Stimulated activated naive CD8-positive, alpha-beta T cell treated with anti-CD3 and anti-CD28 coated beads, Interleukin-15, amount 100 ng/mL, for 72 hours (primary cell): ENCODE data around the gene GH2.
A peak's percentile ranks its signal among the peaks of the same experiment; 100 is the strongest.
"Not testable (repeated sequence)": the region's sequence is repeated elsewhere in the genome, so short reads cannot be mapped to it uniquely, and the experiment has no call there.

ENCODE experiments used
- ATAC-seq: fragments of 150-1000 bp; cut with Tn5 transposase; 2 replicates; pipeline ENCODE4 v1.10.0; 2021; ENCODE audit warnings: mild to moderate bottlenecking, moderate library complexity
- DNase-seq, 2 donors: peaks; one replicate each; pipeline ENCODE4 v3.0.0; 2021 to 2022
- H3K27ac Mint-ChIP-seq, 2 donors: one replicate each; pipeline ENCODE4 v1.8.0; 2022; ENCODE audit warnings: mild to moderate bottlenecking in 2 of 2, mixed read lengths in 2 of 2, moderate library complexity in 2 of 2
- H3K27me3 Mint-ChIP-seq: one replicate; pipeline ENCODE4 v1.8.0; 2022; ENCODE audit warnings: mixed read lengths
- H3K4me1 Mint-ChIP-seq: one replicate; pipeline ENCODE4 v1.8.0; 2022; ENCODE audit warnings: mild to moderate bottlenecking, mixed read lengths
- H3K4me3 Mint-ChIP-seq, 2 donors: one replicate each; pipeline ENCODE4 v1.8.0; 2022; ENCODE audit warnings: mild to moderate bottlenecking in 2 of 2, mixed read lengths in 2 of 2, moderate library complexity in 1 of 2
- H3K9me3 Mint-ChIP-seq, 2 donors: one replicate each; pipeline ENCODE4 v1.8.0; 2022; ENCODE audit warnings: mixed read lengths in 2 of 2

The GH2 gene

DNA sequence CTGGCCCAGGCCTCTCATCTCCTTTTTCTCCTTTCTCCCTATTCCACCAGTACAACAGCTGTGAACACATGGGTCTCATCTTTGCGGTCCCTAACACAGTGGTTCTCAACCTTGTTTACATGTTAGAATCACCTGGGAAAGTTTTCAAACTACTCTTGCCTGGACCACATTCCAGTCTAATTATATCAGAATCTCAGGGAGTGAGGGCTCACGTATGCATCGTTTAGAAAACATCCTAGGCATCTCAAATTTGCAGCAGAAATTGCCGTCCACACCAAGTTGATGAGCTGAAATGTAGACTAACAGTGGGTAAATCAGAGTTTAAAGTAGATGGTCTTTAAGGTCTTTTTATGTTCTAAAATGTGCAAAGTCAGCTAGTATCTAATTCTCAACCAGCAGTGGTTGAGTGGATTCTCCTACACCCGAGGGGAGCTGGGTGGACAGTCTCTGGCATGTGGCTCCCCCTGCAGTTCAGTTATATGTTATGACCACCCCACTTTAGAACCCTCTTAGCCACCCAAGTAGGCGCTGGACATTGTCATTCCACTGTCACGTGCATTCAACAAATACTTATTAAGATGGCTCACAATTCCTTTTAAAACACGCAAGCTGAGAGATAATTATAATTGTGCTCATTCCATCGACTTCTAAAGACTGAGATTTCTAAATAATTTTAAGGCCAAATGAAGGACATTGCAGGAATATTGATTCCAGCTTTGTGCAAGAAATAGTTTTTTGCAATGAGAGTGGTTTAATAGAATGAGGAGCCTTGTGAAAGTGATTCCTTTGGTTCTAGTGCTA is 12.1 kb downstream of the GH2 start:
- not testable (repeated sequence) for H3K4me3 Mint-ChIP-seq, DNase-seq, H3K27ac Mint-ChIP-seq, H3K9me3 Mint-ChIP-seq, H3K4me1 Mint-ChIP-seq, H3K27me3 Mint-ChIP-seq
- peak; percentile 45 for ATAC-seq

DNA sequence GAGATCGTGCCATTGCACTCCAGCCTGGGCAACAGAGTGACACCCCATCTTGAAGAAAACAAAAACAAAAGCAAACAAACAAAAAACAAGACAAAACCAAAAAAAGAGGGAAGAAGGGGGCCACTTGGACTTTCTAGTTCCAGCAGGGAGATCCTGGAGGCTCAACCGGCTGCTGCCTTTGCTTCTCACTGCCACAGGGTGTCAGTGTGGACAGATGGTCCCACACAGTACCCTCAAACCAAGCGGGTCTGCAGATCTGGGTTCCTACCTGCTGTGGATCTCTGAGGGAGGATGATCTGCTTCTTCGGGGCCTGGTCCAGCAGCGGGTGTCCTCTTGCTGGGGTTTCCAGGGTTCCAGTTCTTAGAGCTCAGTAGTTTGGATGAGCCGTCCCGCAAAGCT is 15.1 kb downstream of the GH2 start:
- H3K9me3 Mint-ChIP-seq, ATAC-seq, H3K4me3 Mint-ChIP-seq, H3K27me3 Mint-ChIP-seq, H3K27ac Mint-ChIP-seq, H3K4me1 Mint-ChIP-seq, DNase-seq: not testable (repeated sequence)

DNA sequence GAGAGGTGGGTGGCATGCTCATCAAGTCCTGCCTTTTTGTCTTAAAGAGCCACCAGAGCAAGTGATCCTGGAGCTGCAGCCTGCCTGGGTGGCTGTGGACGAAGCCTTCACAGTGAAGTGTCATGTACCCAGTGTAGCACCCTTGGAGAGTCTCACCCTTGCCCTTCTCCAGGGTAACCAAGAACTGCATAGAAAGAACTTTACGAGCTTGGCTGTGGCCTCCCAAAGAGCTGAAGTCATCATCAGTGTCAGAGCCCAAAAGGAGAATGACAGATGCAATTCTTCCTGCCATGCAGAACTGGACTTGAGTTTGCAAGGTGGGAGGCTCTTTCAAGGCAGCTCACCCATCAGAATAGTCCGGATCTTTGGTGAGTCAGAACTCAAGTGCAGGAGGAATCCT is 22.5 kb downstream of the GH2 start:
- H3K9me3 Mint-ChIP-seq, result no peaks in the 10 kb centered on the region
- DNase-seq, result no peak
- H3K27ac Mint-ChIP-seq, result no peak overlapping the region
- H3K27me3 Mint-ChIP-seq, result peaks cover 15% of the 10 kb centered on the region
- no peaks in the 10 kb centered on the region for H3K4me1 Mint-ChIP-seq
- ATAC-seq, result no peak
- H3K4me3 Mint-ChIP-seq, result no peak overlapping the region

DNA sequence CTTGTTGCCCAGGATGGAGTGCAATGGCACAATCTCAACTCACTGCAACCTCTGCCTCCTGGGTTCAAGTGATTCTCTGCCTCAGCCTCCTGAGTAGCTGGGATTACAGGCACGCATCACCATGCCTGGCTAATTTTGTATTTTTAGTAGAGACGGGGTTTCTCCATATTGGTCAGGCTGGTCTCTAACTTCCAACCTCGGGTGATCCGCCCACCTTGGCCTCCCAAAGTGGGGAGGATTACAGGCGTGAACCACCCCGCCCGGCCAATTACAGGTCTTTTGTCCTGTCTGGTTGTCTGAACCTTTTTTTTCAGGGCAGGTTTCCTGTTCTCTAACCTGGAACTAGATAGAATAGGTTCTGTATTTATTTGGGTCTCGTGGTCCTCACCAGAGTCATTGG is 25.3 kb downstream of the GH2 start:
- H3K27me3 Mint-ChIP-seq, result peaks cover 15% of the 10 kb centered on the region
- ATAC-seq, H3K27ac Mint-ChIP-seq, H3K9me3 Mint-ChIP-seq, DNase-seq, H3K4me1 Mint-ChIP-seq, H3K4me3 Mint-ChIP-seq: not testable (repeated sequence)

DNA sequence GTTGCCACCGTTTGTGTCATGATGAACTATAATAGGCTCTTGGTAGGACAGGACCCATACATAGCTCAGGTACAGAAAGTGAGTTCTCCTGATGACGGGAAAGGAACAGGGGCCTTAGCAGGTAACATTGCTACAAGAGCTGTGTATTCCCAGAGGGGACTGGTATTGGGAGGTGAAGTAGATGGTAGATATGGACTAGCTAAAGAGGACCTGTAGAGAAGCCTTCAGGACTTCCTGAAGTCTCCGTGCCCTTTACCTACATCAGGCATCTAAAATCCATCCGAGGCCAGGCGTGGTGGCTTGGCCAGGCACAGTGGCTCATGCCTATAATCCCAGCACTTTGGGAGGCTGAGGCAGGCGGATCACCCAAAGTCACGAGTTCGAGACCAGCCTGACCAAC is 26.6 kb downstream of the GH2 start:
- Mint-ChIP-seq H3K4me1 (no peaks in the 10 kb centered on the region), H3K4me3 (no peak overlapping the region), H3K27ac (no peak overlapping the region), H3K9me3 (no peaks in the 10 kb centered on the region), H3K27me3 (peaks cover 12% of the 10 kb centered on the region)
- ATAC-seq (no peak), DNase-seq (no peak)

DNA sequence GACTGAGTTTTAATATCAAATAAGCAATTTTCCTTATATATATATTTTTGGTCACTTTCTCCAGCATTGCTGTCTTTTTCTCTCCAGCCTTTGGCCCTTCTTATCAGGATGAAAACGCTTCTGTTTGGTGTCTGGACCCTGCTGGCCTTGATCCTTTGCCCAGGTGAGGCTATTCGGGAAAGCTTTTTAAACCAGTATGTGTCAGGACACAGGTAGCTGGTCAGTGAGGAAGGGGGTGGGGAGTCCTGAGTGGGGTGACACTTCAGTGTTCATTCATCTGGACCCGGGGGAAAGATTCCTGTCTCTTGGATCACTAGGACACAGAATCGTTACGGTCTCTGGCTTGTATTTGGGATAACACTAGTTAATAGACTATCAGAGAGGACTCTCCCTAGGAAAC is 27.0 kb downstream of the GH2 start:
- no peak for ATAC-seq
- DNase-seq, result no peak
- H3K9me3 Mint-ChIP-seq, result no peaks in the 10 kb centered on the region

DNA sequence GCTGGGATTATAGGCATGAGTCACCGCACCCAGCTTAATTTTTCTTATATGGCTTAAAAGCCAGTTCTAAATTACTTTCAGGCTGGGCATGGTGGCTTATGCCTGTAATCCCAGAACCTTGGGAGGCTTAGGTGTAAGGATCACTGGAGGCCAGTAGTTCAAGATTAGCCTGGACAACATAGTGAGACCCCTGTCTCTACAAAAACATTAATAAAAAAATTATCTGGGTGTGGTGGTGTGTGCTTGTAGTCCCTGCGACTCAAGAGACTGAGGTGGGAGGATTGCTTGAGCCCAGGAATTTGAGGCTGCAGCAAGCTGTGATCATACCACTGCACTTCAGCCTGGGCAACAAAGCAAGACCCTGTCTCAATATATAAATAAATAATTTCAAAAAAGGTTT is 28.5 kb downstream of the GH2 start:
- peaks cover 10% of the 10 kb centered on the region for H3K4me1 Mint-ChIP-seq
- H3K9me3 Mint-ChIP-seq, result peaks cover 2 to 6% of the 10 kb centered on the region in 2 donors
- no peaks in the 10 kb centered on the region for H3K27me3 Mint-ChIP-seq
- H3K27ac Mint-ChIP-seq, result no peak overlapping the region
- ATAC-seq (no peak), DNase-seq (no peak)
- H3K4me3 Mint-ChIP-seq, result no peak overlapping the region

More for the DNA sequence above, 27.0 kb downstream of the GH2 start:
- Mint-ChIP-seq H3K4me3 (no peak overlapping the region), H3K27ac (no peak overlapping the region), H3K27me3 (peaks cover 8% of the 10 kb centered on the region), H3K4me1 (no peaks in the 10 kb centered on the region)

DNA sequence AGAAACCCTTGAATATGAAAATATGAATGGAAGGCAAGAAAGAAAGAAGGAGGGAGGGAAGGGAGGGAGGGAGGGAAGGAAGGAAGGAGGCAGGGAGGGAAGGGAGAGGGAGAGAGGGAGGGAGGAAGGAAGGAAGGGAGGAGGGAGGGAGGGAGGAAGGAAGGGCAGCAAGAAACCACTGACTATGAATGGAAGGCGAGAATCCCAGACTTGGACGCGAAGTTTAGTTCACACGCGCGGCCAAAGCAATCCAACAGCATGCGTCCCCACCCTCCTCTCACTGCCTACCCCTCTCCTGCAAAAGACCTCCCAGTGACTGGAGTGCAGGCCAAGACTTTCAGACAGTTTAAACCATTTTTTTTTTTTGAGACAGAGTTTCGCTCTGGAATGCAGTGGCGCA is 31.3 kb downstream of the GH2 start:
- peaks cover 9 to 11% of the 10 kb centered on the region in 2 donors for H3K9me3 Mint-ChIP-seq
- DNase-seq, result no peak
- no peak for ATAC-seq
- H3K4me1 Mint-ChIP-seq, result peaks cover 16% of the 10 kb centered on the region
- H3K4me3 Mint-ChIP-seq, result no peak overlapping the region
- no peak overlapping the region for H3K27ac Mint-ChIP-seq
- no peaks in the 10 kb centered on the region for H3K27me3 Mint-ChIP-seq

DNA sequence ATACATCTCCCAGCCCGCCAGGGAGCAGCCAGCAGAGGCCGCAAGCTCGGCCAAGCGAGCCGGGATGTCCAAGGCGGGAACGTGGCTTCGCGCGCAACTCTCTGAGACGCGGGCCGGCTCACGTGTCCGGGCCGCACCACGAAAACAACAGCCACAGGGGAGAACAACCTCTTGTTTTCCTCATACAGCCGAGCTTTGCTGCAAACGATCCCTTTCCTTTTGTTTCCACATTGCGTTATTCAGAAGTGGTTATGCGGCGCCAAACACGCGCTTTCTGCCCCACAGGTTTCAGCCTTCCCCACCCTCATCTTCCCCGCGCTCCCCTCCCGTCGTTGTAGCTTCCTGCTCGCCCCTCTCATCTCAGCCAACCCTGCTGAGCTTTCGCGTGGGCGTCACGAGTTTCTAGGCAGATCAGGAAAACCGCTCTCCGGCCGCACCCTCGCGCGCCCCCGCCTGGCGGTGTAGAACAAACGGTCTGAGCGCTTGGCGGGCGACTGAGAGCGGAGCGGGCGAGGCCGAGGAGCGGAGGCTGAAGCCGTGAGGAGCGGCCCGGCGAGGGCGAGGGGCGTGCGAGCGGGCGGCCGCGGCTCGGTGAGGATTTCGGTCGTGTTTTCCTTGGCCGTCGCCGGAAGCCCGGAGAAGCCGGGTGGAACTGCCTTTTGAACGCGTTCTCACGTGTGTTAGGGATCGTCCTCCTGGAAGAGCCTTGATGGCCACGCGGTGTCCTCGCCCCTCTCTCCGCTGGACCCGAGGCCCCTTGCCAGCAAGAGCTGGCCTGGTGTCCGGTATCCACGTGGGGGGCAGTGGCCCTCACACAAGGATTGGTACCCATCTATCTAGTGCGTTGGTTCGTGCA is 32.7 kb downstream of the GH2 start:
- Mint-ChIP-seq H3K4me3 (peak overlapping the region; percentile 73 to 80), H3K4me1 (peaks cover 20% of the 10 kb centered on the region), H3K27ac (peak overlapping the region; percentile 99), H3K9me3 (peaks cover 9 to 11% of the 10 kb centered on the region in 2 donors), H3K27me3 (no peaks in the 10 kb centered on the region)
- peak; percentile 95 for ATAC-seq
- peak; percentile 97 for DNase-seq

DNA sequence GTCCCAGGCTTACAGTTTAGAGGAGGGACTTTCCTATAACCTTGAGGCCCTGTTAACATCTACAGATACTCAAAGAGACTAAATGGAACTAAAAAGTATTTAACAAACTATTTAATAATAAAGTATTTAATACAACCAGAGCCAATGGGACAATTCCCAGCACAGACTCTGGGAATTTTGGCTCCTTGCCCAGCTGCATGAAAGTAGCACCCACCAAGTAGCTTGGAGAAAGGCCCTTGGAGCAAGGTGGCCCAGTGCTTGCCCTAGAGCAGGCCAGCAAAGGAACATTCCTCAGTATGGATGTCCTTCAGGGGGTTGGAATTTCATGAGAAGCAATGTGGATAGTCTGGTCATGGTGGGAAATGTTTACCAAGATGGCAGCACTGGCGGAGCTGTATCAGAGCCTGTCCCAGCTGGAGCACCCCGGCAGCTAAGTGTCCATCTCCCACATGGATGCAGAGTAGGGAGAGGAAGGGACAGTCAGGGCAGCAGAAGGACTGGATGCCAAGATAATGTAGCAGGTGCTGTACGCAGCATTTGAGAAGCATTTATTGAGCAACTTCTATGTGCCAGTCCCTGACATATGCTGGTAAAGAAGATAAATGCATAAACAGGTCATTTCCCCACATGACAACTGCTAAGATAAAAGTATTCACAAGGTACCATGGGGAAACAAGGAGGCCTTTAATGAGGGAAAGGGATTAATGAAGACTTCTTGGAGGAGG is 34.1 kb downstream of the GH2 start:
- peaks cover 25% of the 10 kb centered on the region for H3K4me1 Mint-ChIP-seq
- ATAC-seq (no peak), DNase-seq (no peak)
- H3K27ac Mint-ChIP-seq, result peak overlapping the region in 1 of 2 donors; percentile 34
- H3K27me3 Mint-ChIP-seq, result no peaks in the 10 kb centered on the region
- peaks cover 9 to 11% of the 10 kb centered on the region in 2 donors for H3K9me3 Mint-ChIP-seq
- peak overlapping the region; percentile 47 to 51 for H3K4me3 Mint-ChIP-seq

DNA sequence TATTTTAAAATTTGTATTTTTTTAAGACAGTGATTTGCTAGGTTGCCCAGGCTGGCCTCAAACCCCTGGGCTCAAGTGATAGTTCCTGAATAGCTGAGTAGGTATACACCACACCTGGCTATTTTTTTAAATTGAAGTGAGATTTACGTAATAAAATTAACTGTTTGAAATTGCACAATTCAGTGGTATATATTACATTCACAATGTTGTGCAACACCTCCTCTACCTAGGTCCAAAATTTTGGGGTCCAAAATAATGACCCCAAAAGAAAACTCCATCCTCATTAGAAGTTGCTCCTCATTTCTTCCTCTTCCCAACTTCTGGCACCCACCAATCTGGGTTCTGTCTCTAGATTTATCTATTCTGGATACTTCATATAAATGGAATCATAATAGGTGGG is 36.2 kb downstream of the GH2 start:
- Mint-ChIP-seq H3K4me3 (no peak overlapping the region), H3K4me1 (peaks cover 36% of the 10 kb centered on the region), H3K27me3 (no peaks in the 10 kb centered on the region), H3K27ac (no peak overlapping the region), H3K9me3 (peaks cover 9 to 11% of the 10 kb centered on the region in 2 donors)
- no peak for DNase-seq
- ATAC-seq, result no peak

DNA sequence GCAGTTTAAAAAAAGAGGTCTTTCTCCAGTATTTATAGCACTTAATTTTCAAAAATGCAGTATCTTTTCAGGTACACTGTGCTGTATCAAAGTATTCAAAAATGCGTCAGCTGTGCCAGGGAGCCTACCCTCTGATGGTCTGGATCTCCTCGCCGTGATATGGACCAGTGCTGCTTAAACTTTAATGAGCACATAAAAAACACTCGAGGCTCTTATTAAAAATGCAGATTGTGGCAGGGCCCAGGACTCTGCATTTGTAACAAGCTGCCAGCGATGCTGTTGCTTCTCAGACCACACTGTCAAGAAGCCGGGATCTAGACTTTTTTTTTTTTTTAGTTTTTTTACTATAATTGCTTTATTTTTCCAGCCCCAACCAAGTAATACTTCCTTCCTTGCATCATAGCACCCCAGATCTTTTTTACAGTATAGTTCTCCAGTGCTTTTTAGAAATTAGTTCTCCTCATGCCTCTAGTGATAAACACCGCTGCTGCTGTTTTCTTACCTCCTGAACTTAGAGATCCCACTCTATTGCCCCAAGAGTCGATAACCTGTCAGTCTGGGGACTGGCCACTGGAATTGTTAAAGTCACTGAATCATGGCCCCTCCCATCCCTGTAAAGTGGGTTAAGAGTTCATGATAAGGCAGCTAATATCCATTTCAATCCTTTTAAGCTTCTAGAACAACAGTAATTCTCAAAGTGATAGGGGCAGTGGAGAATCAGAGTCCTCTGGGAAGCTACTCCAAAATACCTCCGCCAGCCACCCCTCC is 37.6 kb downstream of the GH2 start:
- Mint-ChIP-seq H3K4me3 (peak overlapping the region; percentile 91 to 99), H3K27ac (peak overlapping the region; percentile 95 to 97), H3K4me1 (peaks cover 46% of the 10 kb centered on the region), H3K27me3 (no peaks in the 10 kb centered on the region), H3K9me3 (peaks cover 9 to 10% of the 10 kb centered on the region in 2 donors)
- no peak for DNase-seq
- ATAC-seq, result no peak

DNA sequence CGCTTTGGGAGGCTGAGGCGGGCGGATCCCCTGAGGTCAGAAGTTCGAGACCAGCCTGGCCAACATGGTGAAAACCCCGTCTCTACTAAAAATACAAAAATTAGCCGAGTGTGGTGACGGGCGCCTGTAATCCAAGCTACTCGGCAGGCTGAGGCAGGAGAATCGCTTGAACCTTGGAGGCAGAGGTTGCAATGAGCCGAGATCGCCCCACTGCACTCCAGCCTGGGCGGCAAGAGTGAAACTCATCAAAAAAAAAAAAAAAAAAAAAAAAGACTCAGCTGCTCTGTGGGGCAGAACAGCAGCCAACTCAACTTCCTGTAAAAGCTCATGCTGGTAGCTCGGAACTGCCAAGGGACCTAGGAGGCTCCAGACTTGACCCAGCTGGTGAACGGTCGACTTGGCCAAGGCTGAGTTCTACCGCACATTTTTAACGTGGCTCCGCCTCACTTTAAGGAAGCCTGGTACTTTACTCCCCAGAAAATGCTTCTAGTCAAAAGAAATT is 38.3 kb downstream of the GH2 start:
- H3K27me3 Mint-ChIP-seq, H3K9me3 Mint-ChIP-seq, DNase-seq: not testable (repeated sequence)
- Mint-ChIP-seq H3K4me1 (peaks cover 46% of the 10 kb centered on the region), H3K4me3 (peak overlapping the region; percentile 91 to 99), H3K27ac (peak overlapping the region; percentile 95 to 97)
- ATAC-seq, result peak; percentile 13

DNA sequence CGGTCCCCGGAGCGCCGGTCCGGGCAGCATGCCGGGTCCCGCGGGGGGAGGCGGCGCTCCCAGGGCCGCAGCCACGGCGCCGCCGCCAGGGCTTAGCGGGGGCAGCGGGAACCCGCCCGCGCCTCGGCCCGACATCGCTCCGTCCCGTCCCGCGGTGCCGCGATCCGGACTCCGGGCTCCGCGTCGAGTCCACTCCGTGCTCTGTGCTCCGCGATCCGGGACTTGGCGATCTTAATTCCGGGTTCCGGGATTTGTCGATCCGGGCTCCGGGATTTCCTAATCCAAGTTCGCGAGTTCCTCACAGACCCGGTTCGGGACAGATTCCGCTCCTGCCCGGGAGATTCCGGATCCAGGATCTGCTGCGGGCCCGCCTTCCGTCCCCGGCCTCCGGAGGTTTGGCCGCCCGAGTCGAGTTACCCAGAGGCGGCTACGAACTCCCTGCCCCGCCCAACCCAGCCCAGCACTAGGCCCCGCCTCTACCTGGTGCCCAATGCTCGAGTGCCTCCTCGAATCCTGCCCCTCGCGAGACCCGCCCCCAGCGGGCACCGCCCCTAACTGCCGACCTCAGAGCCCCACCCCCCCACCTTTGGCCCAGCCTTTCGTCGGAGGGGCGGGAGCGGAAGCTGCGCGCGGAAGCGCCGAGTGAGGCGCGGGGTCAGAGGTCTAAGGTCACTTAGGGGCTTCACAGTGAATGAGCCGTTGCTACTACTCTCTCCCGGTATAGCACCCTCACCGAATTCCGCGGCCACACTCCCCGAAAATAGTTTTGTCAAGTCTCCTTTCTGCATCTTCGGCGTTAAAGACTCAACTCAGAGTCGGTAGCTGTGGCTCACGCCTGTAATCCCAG is 39.0 kb downstream of the GH2 start, which contains the start of gene SMARCD2:
TSS of gene SMARCD2 (minus strand) at position 146 of the 847 bp plus-strand sequence. CDS start at position 135, 11 bp downstream.
- Mint-ChIP-seq H3K4me3 (peak within 1 kb of the TSS; percentile 96 to 99), H3K4me1 (peaks cover 46% of the 10 kb centered on the region), H3K27me3 (no peaks in the 10 kb centered on the region), H3K9me3 (peaks cover under 1 to 2% of the 10 kb centered on the region in 2 donors), H3K27ac (peak within 1 kb of the TSS; percentile 97)
- DNase-seq (peak; percentile 98 to 99), ATAC-seq (peak; percentile 91)
